IMR-90 (cell line): ENCODE data around the gene NUMA1. TPM values are rescaled to one million over a fixed set of nuclear protein-coding genes. Genes with fewer than 3 reads are reported as not detected.
A peak's percentile ranks its signal among the peaks of the same experiment; 100 is the strongest.

Experiments
- ATAC-seq: fragments of 200-7000 bp; cut with Tn5 transposase; 2 replicates; pipeline ENCODE4 v1.9.1; 2020; ENCODE audit warnings: low read depth, mild to moderate bottlenecking, moderate library complexity
- BruUV-seq: library from RNA; stranded (reverse); fragments of 400-500 nt; replicated peaks from 2 replicates; lab custom pipeline; 2021; lab: Mats Ljungman, UMichigan
- CTCF ChIA-PET: fragments of 300-600 bp; formaldehyde crosslinking; extraction: SDS; loops from one replicate; lab custom pipeline; 2021; ENCODE audit warnings: antibody characterized with exemption; lab: Yijun Ruan, JAX
- POLR2A ChIA-PET: fragments of 300-600 bp; sonication (Branson Sonifier 250); formaldehyde crosslinking; loops from one replicate; lab custom pipeline; 2022; ENCODE audit warnings: antibody characterized with exemption; ENCODE audit not compliant: unreplicated experiment; lab: Charles Lee
- DNase-seq: peaks from one replicate; pipeline ENCODE4 v3.0.0; 2013
- H2AFZ ChIP-seq: replicated peaks from 2 replicates; pipeline ENCODE3; 2013; ENCODE audit warnings: low read length, mild to moderate bottlenecking; ENCODE audit not compliant: poor library complexity
- H2AK5ac ChIP-seq: 2 replicates; pipeline ENCODE4 v1.6.1; 2013; ENCODE audit warnings: low read depth, low read length, inconsistent platforms
- H2AK9ac ChIP-seq: replicated peaks from 2 replicates; pipeline ENCODE3; 2013; ENCODE audit warnings: mild to moderate bottlenecking, low read depth, low read length, moderate library complexity; ENCODE audit not compliant: poor library complexity
- H2BK120ac ChIP-seq: 2 replicates; pipeline ENCODE4 v1.6.1; 2013; ENCODE audit warnings: low read depth, low read length, inconsistent platforms
- H2BK15ac ChIP-seq: 3 replicates; pipeline ENCODE4 v1.6.1; 2013; ENCODE audit warnings: low read depth, low read length, inconsistent platforms
- H2BK20ac ChIP-seq: 2 replicates; pipeline ENCODE4 v1.6.1; 2013; ENCODE audit warnings: low read depth, mild to moderate bottlenecking, inconsistent platforms, low read length, moderate library complexity
- H2BK5ac ChIP-seq: 2 replicates; pipeline ENCODE4 v1.6.1; 2013; ENCODE audit warnings: mild to moderate bottlenecking, low read depth, low read length, inconsistent platforms; ENCODE audit not compliant: poor library complexity, severe bottlenecking
- H3K14ac ChIP-seq: replicated peaks from 2 replicates; pipeline ENCODE4 v1.6.1; 2013; ENCODE audit warnings: low read depth, low read length, inconsistent platforms
- H3K18ac ChIP-seq: 2 replicates; pipeline ENCODE4 v1.6.1; 2013; ENCODE audit warnings: low read depth, low read length, control low read depth
- H3K23ac ChIP-seq: 2 replicates; pipeline ENCODE4 v1.6.1; 2013; ENCODE audit warnings: low read depth, low read length, inconsistent platforms
- H3K27ac ChIP-seq: 2 replicates; pipeline ENCODE4 v1.5.1; 2013; ENCODE audit warnings: mild to moderate bottlenecking, control low read depth, low read length; ENCODE audit not compliant: insufficient read depth
- H3K27me3 ChIP-seq: 2 replicates; pipeline ENCODE4 v1.6.1; 2013; ENCODE audit warnings: low read length; ENCODE audit not compliant: control insufficient read depth, insufficient read depth
- H3K36me3 ChIP-seq: 2 replicates; pipeline ENCODE4 v1.6.1; 2013; ENCODE audit warnings: low read length, mixed read lengths; ENCODE audit not compliant: control insufficient read depth, insufficient read depth
- H3K4ac ChIP-seq: 2 replicates; pipeline ENCODE4 v1.6.1; 2013; ENCODE audit warnings: low read depth, low read length, inconsistent platforms
- H3K4me1 ChIP-seq: 2 replicates; pipeline ENCODE4 v1.6.1; 2013; ENCODE audit warnings: low read length, mixed read lengths; ENCODE audit not compliant: control insufficient read depth, insufficient read depth
- H3K4me2 ChIP-seq: 2 replicates; pipeline ENCODE4 v1.6.1; 2013; ENCODE audit warnings: low read depth, mild to moderate bottlenecking, control low read depth, low read length, moderate library complexity
- H3K4me3 ChIP-seq: 2 replicates; pipeline ENCODE4 v1.5.1; 2013; ENCODE audit warnings: low read depth, mild to moderate bottlenecking, control low read depth, low read length, moderate library complexity; ENCODE audit not compliant: insufficient read depth
- H3K56ac ChIP-seq: 2 replicates; pipeline ENCODE4 v1.6.1; 2013; ENCODE audit warnings: low read length, inconsistent platforms; ENCODE audit not compliant: insufficient read depth; ENCODE audit errors: extremely low read depth
- H3K79me1 ChIP-seq, 2 experiments: 2 replicates each; pipeline ENCODE4 v1.6.1; 2013; ENCODE audit warnings: low read length in 2 of 2, inconsistent platforms in 1 of 2, low read depth in 1 of 2
- H3K9ac ChIP-seq: 2 replicates; pipeline ENCODE4 v1.6.1; 2013; ENCODE audit warnings: low read depth, low read length, control low read depth
- H3K9me1 ChIP-seq: 2 replicates; pipeline ENCODE4 v1.6.1; 2013; ENCODE audit warnings: low read length, inconsistent platforms; ENCODE audit not compliant: insufficient read depth
- H3K9me3 ChIP-seq: 2 replicates; pipeline ENCODE4 v1.6.1; 2013; ENCODE audit warnings: low read length; ENCODE audit not compliant: control insufficient read depth, insufficient read depth
- H4K20me1 ChIP-seq: 2 replicates; pipeline ENCODE4 v1.6.1; 2013; ENCODE audit warnings: low read length, inconsistent platforms; ENCODE audit not compliant: insufficient read depth
- H4K5ac ChIP-seq: 2 replicates; pipeline ENCODE4 v1.6.1; 2013; ENCODE audit warnings: mild to moderate bottlenecking, low read depth, low read length, control low read depth
- H4K8ac ChIP-seq, 2 experiments: 2 replicates each; pipeline ENCODE4 v1.6.1; 2013; ENCODE audit warnings: low read depth in 2 of 2, low read length in 2 of 2, control low read depth in 1 of 2, inconsistent platforms in 1 of 2
- H4K91ac ChIP-seq: 2 replicates; pipeline ENCODE4 v1.6.1; 2013; ENCODE audit warnings: low read depth, low read length, inconsistent platforms; ENCODE audit not compliant: insufficient read depth
- CEBPB ChIP-seq: IDR thresholded peaks from 2 replicates; pipeline ENCODE4 v1.6.1; 2012; ENCODE audit warnings: low read depth, low read length, improper control_type of control experiment
- ELK1 ChIP-seq: fragments of 150-350 bp; IDR thresholded peaks from 2 replicates; pipeline ENCODE4 v1.6.1; 2016; ENCODE audit warnings: low read depth, mild to moderate bottlenecking, low read length, moderate library complexity, borderline replicate concordance
- MAFK ChIP-seq: IDR thresholded peaks from 2 replicates; pipeline ENCODE4 v1.6.1; 2012; ENCODE audit warnings: low read depth, low read length, improper control_type of control experiment
- MAZ ChIP-seq: IDR thresholded peaks from 2 replicates; pipeline ENCODE4 v1.6.1; 2012; ENCODE audit warnings: low read depth, mild to moderate bottlenecking, low read length, improper control_type of control experiment, moderate library complexity, borderline replicate concordance
- POLR2A ChIP-seq: IDR thresholded peaks from 2 replicates; pipeline ENCODE4 v1.6.1; 2012; ENCODE audit warnings: mild to moderate bottlenecking, low read depth, low read length
- RFX5 ChIP-seq: IDR thresholded peaks from 2 replicates; pipeline ENCODE4 v1.8.0; 2012; ENCODE audit warnings: low read depth, mild to moderate bottlenecking, low read length, moderate library complexity
- WGBS, 2 experiments: methylation state at CpG; one replicate each; pipeline versions ENCODE4 v1.1.5 to v1.1.7; 2013; ENCODE audit warnings: missing lambda C conversion rate in 2 of 2; ENCODE audit not compliant: insufficient read length in 1 of 2; ENCODE audit errors: extremely low coverage in 2 of 2; 5-methylcytosine and 5-hydroxymethylcytosine counted together
- dilution Hi-C: fragments of 300-500 bp; cut with HindIII; formaldehyde crosslinking; loops from one replicate; pipeline ENCODE4 v1.14.3; 2018; ENCODE audit warnings: low sequenced_read_pairs; ENCODE audit not compliant: unreplicated experiment
- in situ Hi-C: fragments of 300-500 bp; cut with MboI; formaldehyde crosslinking; loops from 3 replicates; pipeline ENCODE4 v1.14.3; 2019; ENCODE audit warnings: low sequenced_read_pairs, inconsistent platforms, mixed read lengths
- intact Hi-C: fragments of 100-400 bp; cut with micrococcal nuclease; formaldehyde crosslinking; loops from 2 replicates; pipeline ENCODE4 v1.10.0; 2022
- polyA plus RNA-seq, 3 experiments: library from polyadenylated mRNA; depleted of rRNA; stranded (reverse); fragments of >200 nt; gene quantifications; 2 replicates each; pipeline ENCODE4 v1.2.3, GENCODE V29; 2012; ENCODE audit warnings: low replicate concordance in 1 of 3
- total RNA-seq: library from RNA; depleted of rRNA; stranded (reverse); fragments of >200 nt; gene quantifications from 2 replicates; pipeline ENCODE4 v1.2.3, GENCODE V29; 2012
- TF ChIP-seq, protein P1 (sequence below): fragments of 150-350 bp; IDR thresholded peaks from 2 replicates; pipeline ENCODE4 v1.6.1; 2017; ENCODE audit warnings: mild to moderate bottlenecking, antibody characterized with exemption, low read length, low read depth

NUMA1 gene
- total and polyA plus RNA-seq, 2 of the 4 experiments (the other 2 are of a cell fraction): 61.7 to 97.0 TPM

GRCh38 chr11:72120930-72121329 is 40.6 kb upstream of the NUMA1 start:
- intact Hi-C loops: no loop called here
- H3K23ac ChIP-seq: no peak overlapping the region
- peak overlapping the region; percentile 11 for H2AFZ ChIP-seq
- no peak overlapping the region for H3K18ac ChIP-seq
- H3K9me1 ChIP-seq: no peaks in the 10 kb centered on the region; the same call in 1 of the 2 replicates
- peaks cover 2% of the 10 kb centered on the region; the same call in 1 of the 2 replicates for H3K27me3 ChIP-seq
- TF ChIP-seq MAZ (no peak), ELK1 (no peak), CEBPB (no peak), RFX5 (no peak), MAFK (no peak), POLR2A (no peak)
- TF ChIP-seq, protein P1, sequence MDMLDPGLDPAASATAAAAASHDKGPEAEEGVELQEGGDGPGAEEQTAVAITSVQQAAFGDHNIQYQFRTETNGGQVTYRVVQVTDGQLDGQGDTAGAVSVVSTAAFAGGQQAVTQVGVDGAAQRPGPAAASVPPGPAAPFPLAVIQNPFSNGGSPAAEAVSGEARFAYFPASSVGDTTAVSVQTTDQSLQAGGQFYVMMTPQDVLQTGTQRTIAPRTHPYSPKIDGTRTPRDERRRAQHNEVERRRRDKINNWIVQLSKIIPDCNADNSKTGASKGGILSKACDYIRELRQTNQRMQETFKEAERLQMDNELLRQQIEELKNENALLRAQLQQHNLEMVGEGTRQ: no peak
- no peaks in the 10 kb centered on the region for H3K9me3 ChIP-seq
- no peaks in the 10 kb centered on the region for H3K36me3 ChIP-seq
- no peak overlapping the region for H2AK5ac ChIP-seq
- BruUV-seq: no TSS peak
- DNase-seq (no peak), ATAC-seq (no peak)
- no peaks in the 10 kb centered on the region for H3K79me1 ChIP-seq
- no peak overlapping the region for H3K9ac ChIP-seq
- H2AK9ac ChIP-seq: no peak overlapping the region
- no peak overlapping the region for H4K5ac ChIP-seq
- no peak overlapping the region for H4K91ac ChIP-seq
- H3K27ac ChIP-seq: no peak overlapping the region
- 100% methylated on average over 2 of the region's 2 CpGs; no CpG with 5 or more reads in 1 of the 2 experiments for WGBS, 2 experiments
- no peak overlapping the region for H3K4me2 ChIP-seq
- no peak overlapping the region for H2BK120ac ChIP-seq
- no peak overlapping the region; the same call in 1 of the 2 replicates for H3K4ac ChIP-seq
- no peaks in the 10 kb centered on the region for H4K20me1 ChIP-seq
- no peak overlapping the region for H2BK15ac ChIP-seq
- H2BK5ac ChIP-seq: no peak overlapping the region
- POLR2A ChIA-PET: no interaction called here
- dilution Hi-C loops: no loop called here
- no peak overlapping the region for H3K56ac ChIP-seq
- no peaks in the 10 kb centered on the region for H3K4me1 ChIP-seq
- no peak overlapping the region for H4K8ac ChIP-seq
- no peak overlapping the region for H3K4me3 ChIP-seq
- H3K14ac ChIP-seq: no peak overlapping the region
- in situ Hi-C loops: no loop called here
- H2BK20ac ChIP-seq: no peak overlapping the region
- CTCF ChIA-PET: no interaction called here
